GM18951 (cell line): ENCODE measurements around the gene IER3.
A peak's percentile ranks its signal among the peaks of the same experiment; 100 is the strongest.
"Not testable (repeated sequence)": the region's sequence is repeated elsewhere in the genome, so short reads cannot be mapped to it uniquely, and the experiment has no call there.

ENCODE experiments used
- POLR2A ChIP-seq: IDR thresholded peaks from 4 replicates; pipeline ENCODE4 v1.6.1; 2011; ENCODE audit warnings: mild to moderate bottlenecking; ENCODE audit not compliant: insufficient read length, insufficient read depth; ENCODE audit errors: extremely low read depth
- in situ Hi-C: fragments of 300-500 bp; cut with MboI; formaldehyde crosslinking; loops from one replicate; pipeline ENCODE4 v1.12.0; 2022; ENCODE audit warnings: low sequenced_read_pairs, mixed read lengths, inconsistent platforms; ENCODE audit not compliant: unreplicated experiment

IER3 gene

GRCh38 chr6:30721198-30722024, 22.9 kb downstream of the IER3 start:
- in situ Hi-C loops = no loop called here
- TF ChIP-seq POLR2A = peak; percentile 66

GRCh38 chr6:30720738-30721197, 23.6 kb downstream of the IER3 start:
- in situ Hi-C loops = no loop called here
- peak; percentile 36 for TF ChIP-seq POLR2A

GRCh38 chr6:30719791-30720737, 24.3 kb downstream of the IER3 start, which contains the start of gene TUBB:
TSS of gene TUBB (plus strand) at chr6:30720352. CDS start at chr6:30720507, 155 bp downstream.
- TF ChIP-seq POLR2A = peak; percentile 94
- in situ Hi-C loops = no loop called here

GRCh38 chr6:30719356-30719755, 25.0 kb downstream of the IER3 start:
- peak; percentile 19 for TF ChIP-seq POLR2A
- in situ Hi-C loops = no loop called here

GRCh38 chr6:30717845-30718720, 26.3 kb downstream of the IER3 start:
- in situ Hi-C loops = not testable (repeated sequence)

- TF ChIP-seq POLR2A = peak; percentile 89
- in situ Hi-C loops = no loop called here
These were observed 27.1 kb downstream of the IER3 start, which contains the start of gene MDC1 for GRCh38 chr6:30717129-30717844. TSS of gene MDC1 (minus strand) at chr6:30717281. CDS start at chr6:30715175, 2,106 bp downstream.

GRCh38 chr6:30716879-30717128, 27.5 kb downstream of the IER3 start:
- in situ Hi-C loops = no loop called here
- no peak for TF ChIP-seq POLR2A

- no peak for TF ChIP-seq POLR2A
- in situ Hi-C loops = no loop called here
These were observed 30.1 kb downstream of the IER3 start for GRCh38 chr6:30714263-30714662.

GRCh38 chr6:30712441-30712945, 31.9 kb downstream of the IER3 start:
- in situ Hi-C loops = no loop called here
- TF ChIP-seq POLR2A = no peak

GRCh38 chr6:30711758-30712380, 32.5 kb downstream of the IER3 start:
- in situ Hi-C loops = no loop called here
- TF ChIP-seq POLR2A = no peak

GRCh38 chr6:30709101-30709868, 35.1 kb downstream of the IER3 start:
- no peak for TF ChIP-seq POLR2A
- in situ Hi-C loops = no loop called here
